Measurements from ENCODE around the gene ISG15.

- TF ChIP-seq SUZ12 (IDR thresholded peaks at IDR 0.05; ENCODE audit: extremely low read depth, insufficient read depth, insufficient read length) (no peak), YY1 (IDR thresholded peaks at IDR 0.05; ENCODE audit: insufficient read depth, insufficient read length) (no peak)
Measured at GRCh38 chr1:1046243-1046642, 32.9 kb downstream of the ISG15 start.
